ENCODE results near the gene NEU2. TPM values are rescaled to one million over a fixed set of nuclear protein-coding genes. Genes with fewer than 3 reads are reported as not detected.

The NEU2 gene
- total and polyA plus RNA-seq, 2 of the 4 experiments (the other 2 are of a cell fraction): not detected

GRCh38 chr2:233063976-233064411 lies 31.5 kb downstream of the NEU2 start:
- 88% methylated on average over 7 of the region's 9 CpGs; no CpG with 5 or more reads in 1 of the 2 experiments for WGBS, 2 experiments (ENCODE audit: extremely low coverage in 2 of 2, insufficient read length in 1 of 2)

More at GRCh38 chr2:233063976-233064411, 31.5 kb downstream of the NEU2 start:
- BruUV-seq (replicated peaks): no TSS peak
- Histone ChIP-seq H2BK5ac (ENCODE audit: low read depth, low read length, poor library complexity, severe bottlenecking) (no peak overlapping the region), H3K4me1 (ENCODE audit: control insufficient read depth, insufficient read depth, low read length) (peaks cover 4% of the 10 kb centered on the region; the same call in 1 of the 2 replicates), H3K18ac (ENCODE audit: low read depth, low read length) (no peak overlapping the region), H3K56ac (ENCODE audit: extremely low read depth, insufficient read depth, low read length) (no peak overlapping the region), H4K5ac (ENCODE audit: low read depth, low read length) (no peak overlapping the region), H3K14ac (replicated peaks; ENCODE audit: low read depth, low read length) (no peak overlapping the region), H3K4me3 (ENCODE audit: insufficient read depth, low read depth, low read length) (no peak overlapping the region), H2BK120ac (ENCODE audit: low read depth, low read length) (no peak overlapping the region), H3K9me1 (ENCODE audit: insufficient read depth, low read length) (no peaks in the 10 kb centered on the region), H3K4ac (ENCODE audit: low read depth, low read length) (no peak overlapping the region), H3K79me1 (ENCODE audit: low read depth in 1 of 2, low read length in 2 of 2) (no peaks in the 10 kb centered on the region), H3K27me3 (ENCODE audit: control insufficient read depth, insufficient read depth, low read length) (peaks cover 3% of the 10 kb centered on the region; the same call in 1 of the 2 replicates), H2AK9ac (replicated peaks; ENCODE audit: low read depth, low read length, poor library complexity) (no peak overlapping the region), H3K23ac (ENCODE audit: low read depth, low read length) (no peak overlapping the region), H2AFZ (replicated peaks; ENCODE audit: low read length, poor library complexity) (peak overlapping the region; percentile 25), H3K36me3 (ENCODE audit: control insufficient read depth, insufficient read depth, low read length) (no peaks in the 10 kb centered on the region), H4K20me1 (ENCODE audit: insufficient read depth, low read length) (no peaks in the 10 kb centered on the region), H2BK15ac (ENCODE audit: low read depth, low read length) (no peak overlapping the region), H4K8ac (ENCODE audit: low read depth in 2 of 2, low read length in 2 of 2) (no peak overlapping the region), H3K9ac (ENCODE audit: low read depth, low read length) (no peak overlapping the region), H3K4me2 (ENCODE audit: low read depth, low read length) (no peak overlapping the region), H2BK20ac (ENCODE audit: low read depth, low read length) (no peak overlapping the region), H2AK5ac (ENCODE audit: low read depth, low read length) (no peak overlapping the region), H3K27ac (ENCODE audit: insufficient read depth, low read length) (no peak overlapping the region), H4K91ac (ENCODE audit: insufficient read depth, low read depth, low read length) (no peak overlapping the region), H3K9me3 (ENCODE audit: control insufficient read depth, insufficient read depth, low read length) (no peaks in the 10 kb centered on the region)
- ChIA-PET POLR2A (ENCODE audit: unreplicated experiment) (no interaction called here), CTCF (interaction anchor here (0.6 kb wide), 1 partner anchor 42 kb away, joined by 3 read pairs; no protein-coding TSS in a partner anchor)
- TF ChIP-seq RFX5 (IDR thresholded peaks at IDR 0.05; ENCODE audit: low read depth, low read length) (no peak), CHD1 (IDR thresholded peaks at IDR 0.05; ENCODE audit: low read depth, low read length) (no peak), CTCF (conservative IDR thresholded peaks at IDR 0.05; ENCODE audit: low read depth, low read length) (no peak), RCOR1 (IDR thresholded peaks at IDR 0.05; ENCODE audit: insufficient replicate concordance, low read length) (no peak), ELK1 (IDR thresholded peaks at IDR 0.05; ENCODE audit: borderline replicate concordance, low read depth, low read length) (no peak), MAFK (IDR thresholded peaks at IDR 0.05; ENCODE audit: low read depth, low read length) (no peak), RAD21 (IDR thresholded peaks at IDR 0.05; ENCODE audit: low read length) (no peak), CEBPB (IDR thresholded peaks at IDR 0.05; ENCODE audit: low read depth, low read length) (no peak), MAZ (IDR thresholded peaks at IDR 0.05; ENCODE audit: borderline replicate concordance, low read depth, low read length) (no peak), USF2 (IDR thresholded peaks at IDR 0.05; ENCODE audit: low read depth, low read length) (no peak), BHLHE40 (IDR thresholded peaks at IDR 0.05; ENCODE audit: low read depth, low read length) (no peak), POLR2A (IDR thresholded peaks at IDR 0.05; ENCODE audit: low read depth, low read length) (no peak), NFE2L2 (IDR thresholded peaks at IDR 0.05; ENCODE audit: low read depth, low read length) (no peak), MXI1 (IDR thresholded peaks at IDR 0.05; ENCODE audit: borderline replicate concordance, low read depth, low read length) (no peak), SMC3 (IDR thresholded peaks at IDR 0.05; ENCODE audit: low read depth, low read length) (no peak), FOS (IDR thresholded peaks at IDR 0.05; ENCODE audit: low read depth, low read length) (no peak)
- intact Hi-C loops (cut with micrococcal nuclease) (no loop called here), dilution Hi-C loops (cut with HindIII; ENCODE audit: low sequenced_read_pairs, unreplicated experiment) (no loop called here), in situ Hi-C loops (cut with MboI; ENCODE audit: low sequenced_read_pairs) (no loop called here)
- DNase-seq (no peak), ATAC-seq (ENCODE audit: low read depth) (no peak)

Measured in IMR-90 (cell line).